GM23338 (cell line): ENCODE data around the gene CXCL1. TPM values are rescaled to one million over a fixed set of nuclear protein-coding genes. Genes with fewer than 3 reads are reported as not detected.

Experiments used
- ATAC-seq: fragments of 200-7000 bp; cut with Tn5 transposase; 3 replicates; pipeline ENCODE4 v1.9.1; 2020
- DNase-seq: peaks from one replicate; pipeline ENCODE4 v3.0.0-alpha.2; 2015; ENCODE audit warnings: low spot score
- H2AFZ ChIP-seq: fragments of 200-600 bp; sonication (generic); 2 replicates; pipeline ENCODE4 v1.8.0; 2016; ENCODE audit warnings: antibody characterized with exemption, mild to moderate bottlenecking, moderate library complexity
- H3F3A ChIP-seq: fragments of 200-600 bp; sonication (generic); replicated peaks from 2 replicates; pipeline ENCODE4 v1.8.0; 2017; ENCODE audit warnings: antibody characterized with exemption, mixed run types, low read depth
- H3K27ac ChIP-seq: fragments of 200-600 bp; sonication (generic); 2 replicates; pipeline ENCODE4 v1.6.1; 2016; ENCODE audit warnings: low read depth
- H3K27me3 ChIP-seq: fragments of 200-600 bp; sonication (generic); 2 replicates; pipeline ENCODE4 v1.8.0; 2016; ENCODE audit warnings: mild to moderate bottlenecking, mixed run types, moderate library complexity; ENCODE audit not compliant: insufficient read depth
- H3K36me3 ChIP-seq: fragments of 200-600 bp; sonication (generic); 2 replicates; pipeline ENCODE4 v1.8.0; 2016; ENCODE audit warnings: mild to moderate bottlenecking; ENCODE audit not compliant: insufficient read depth
- H3K4me1 ChIP-seq: fragments of 200-600 bp; sonication (generic); 2 replicates; pipeline ENCODE4 v1.8.0; 2016; ENCODE audit warnings: mild to moderate bottlenecking, moderate library complexity; ENCODE audit not compliant: insufficient read depth
- H3K4me2 ChIP-seq: fragments of 200-600 bp; sonication (generic); 2 replicates; pipeline ENCODE4 v1.7.1; 2017; ENCODE audit warnings: mixed run types
- H3K4me3 ChIP-seq: fragments of 200-600 bp; sonication (generic); 2 replicates; pipeline ENCODE4 v1.6.1; 2016; ENCODE audit warnings: mixed run types
- H3K79me2 ChIP-seq: fragments of 200-600 bp; sonication (generic); replicated peaks from 2 replicates; pipeline ENCODE4 v1.8.0; 2017; ENCODE audit warnings: mild to moderate bottlenecking; ENCODE audit not compliant: insufficient read depth
- H3K9me2 ChIP-seq: fragments of 200-600 bp; sonication (generic); 2 replicates; pipeline ENCODE4 v1.8.0; 2017; ENCODE audit not compliant: insufficient read depth
- H4K20me1 ChIP-seq: fragments of 200-600 bp; sonication (generic); replicated peaks from 2 replicates; pipeline ENCODE4 v1.8.0; 2017; ENCODE audit warnings: mild to moderate bottlenecking; ENCODE audit not compliant: insufficient read depth
- H3K27ac Mint-ChIP-seq: 2 replicates; pipeline ENCODE4 v1.8.0; 2020; ENCODE audit warnings: inconsistent platforms, mild to moderate bottlenecking, moderate library complexity, mixed read lengths
- H3K27me3 Mint-ChIP-seq: 3 replicates; pipeline ENCODE4 v1.8.0; 2022; ENCODE audit warnings: low read depth, mild to moderate bottlenecking, moderate library complexity, mixed read lengths, inconsistent platforms; ENCODE audit not compliant: insufficient read depth, poor library complexity
- H3K36me3 Mint-ChIP-seq: 3 replicates; pipeline ENCODE4 v1.8.0; 2021; ENCODE audit warnings: low read depth, mild to moderate bottlenecking, inconsistent platforms, moderate library complexity, mixed read lengths
- H3K4me1 Mint-ChIP-seq: 3 replicates; pipeline ENCODE4 v1.8.0; 2020; ENCODE audit warnings: mild to moderate bottlenecking, inconsistent platforms, mixed read lengths
- H3K4me3 Mint-ChIP-seq: 3 replicates; pipeline ENCODE4 v1.8.0; 2021; ENCODE audit warnings: moderate library complexity, mild to moderate bottlenecking, inconsistent platforms, mixed read lengths
- H3K9me3 Mint-ChIP-seq: 3 replicates; pipeline ENCODE4 v1.8.0; 2020; ENCODE audit warnings: moderate library complexity, mild to moderate bottlenecking, inconsistent platforms, mixed read lengths
- CREB1 ChIP-seq: fragments of 250-450 bp; sonication (Bioruptor Pico); IDR thresholded peaks from 2 replicates; pipeline ENCODE4 v1.5.0; 2020; ENCODE audit warnings: low read depth, mild to moderate bottlenecking, moderate library complexity
- CTCF ChIP-seq, 2 experiments: fragments of 200-600 bp in 1 of 2; sonication (generic) in 1 of 2; conservative IDR thresholded peaks; 2 replicates each; pipeline versions ENCODE4 v1.5.1 to v1.6.1; 2016 to 2017; ENCODE audit warnings: antibody characterized with exemption in 2 of 2, low read depth in 2 of 2, mild to moderate bottlenecking in 2 of 2, moderate library complexity in 1 of 2
- EZH2 ChIP-seq: fragments of 200-600 bp; sonication (generic); IDR thresholded peaks from one replicate; pipeline ENCODE4 v1.8.0; 2017; ENCODE audit warnings: antibody characterized with exemption, mild to moderate bottlenecking, low read depth; ENCODE audit not compliant: unreplicated experiment
- EZH2phosphoT487 ChIP-seq: fragments of 200-600 bp; sonication (generic); IDR thresholded peaks from one replicate; pipeline ENCODE4 v1.8.1; 2018; ENCODE audit warnings: antibody characterized with exemption; ENCODE audit not compliant: unreplicated experiment
- JUNB ChIP-seq: IDR thresholded peaks from one replicate; pipeline ENCODE4 v1.6.1; 2016; ENCODE audit warnings: antibody characterized with exemption; ENCODE audit not compliant: unreplicated experiment
- NANOG ChIP-seq: IDR thresholded peaks from 2 replicates; pipeline ENCODE4 v1.6.1; 2016; ENCODE audit warnings: antibody characterized with exemption, borderline replicate concordance
- POLR2AphosphoS5 ChIP-seq: IDR thresholded peaks from 2 replicates; pipeline ENCODE4 v1.6.1; 2016; ENCODE audit warnings: antibody characterized with exemption, low read depth
- REST ChIP-seq: IDR thresholded peaks from one replicate; pipeline ENCODE4 v1.6.1; 2018; ENCODE audit warnings: antibody characterized with exemption; ENCODE audit not compliant: unreplicated experiment
- STAT1 ChIP-seq: IDR thresholded peaks from one replicate; pipeline ENCODE4 v1.6.1; 2016; ENCODE audit warnings: antibody characterized with exemption; ENCODE audit not compliant: unreplicated experiment
- ZNF114 ChIP-seq: fragments of 250-450 bp; sonication (Bioruptor Pico); IDR thresholded peaks from 2 replicates; pipeline ENCODE4 v1.5.0; 2020; ENCODE audit warnings: mild to moderate bottlenecking, moderate library complexity
- ZNF331 ChIP-seq: fragments of 250-450 bp; sonication (Bioruptor Pico); IDR thresholded peaks from 2 replicates; pipeline ENCODE4 v1.5.0; 2020; ENCODE audit warnings: low read depth, mild to moderate bottlenecking, moderate library complexity
- ZNF462 ChIP-seq: fragments of 250-450 bp; sonication (Bioruptor Pico); IDR thresholded peaks from 2 replicates; pipeline ENCODE4 v1.5.0; 2020; ENCODE audit warnings: mild to moderate bottlenecking, moderate library complexity
- polyA plus RNA-seq: library from polyadenylated mRNA; unstranded; fragments of >200 nt; fragmentation: Nextera tagmentation; extraction: Ambion mirVana; gene quantifications from 2 replicates; pipeline ENCODE4 v1.2.1, GENCODE V29; 2016
- total RNA-seq: library from RNA; depleted of rRNA; stranded (reverse); fragments of >200 nt; shearing (Covaris generic); gene quantifications from 2 replicates; pipeline ENCODE4 v1.2.3, GENCODE V29; 2014
- TF ChIP-seq, protein P1 (sequence below): IDR thresholded peaks from 2 replicates; pipeline ENCODE4 v1.6.1; 2016; ENCODE audit warnings: antibody characterized with exemption

The CXCL1 gene
- total and polyA plus RNA-seq, 2 experiments from 2014 or later = 1.6 to 2.5 TPM

DNA sequence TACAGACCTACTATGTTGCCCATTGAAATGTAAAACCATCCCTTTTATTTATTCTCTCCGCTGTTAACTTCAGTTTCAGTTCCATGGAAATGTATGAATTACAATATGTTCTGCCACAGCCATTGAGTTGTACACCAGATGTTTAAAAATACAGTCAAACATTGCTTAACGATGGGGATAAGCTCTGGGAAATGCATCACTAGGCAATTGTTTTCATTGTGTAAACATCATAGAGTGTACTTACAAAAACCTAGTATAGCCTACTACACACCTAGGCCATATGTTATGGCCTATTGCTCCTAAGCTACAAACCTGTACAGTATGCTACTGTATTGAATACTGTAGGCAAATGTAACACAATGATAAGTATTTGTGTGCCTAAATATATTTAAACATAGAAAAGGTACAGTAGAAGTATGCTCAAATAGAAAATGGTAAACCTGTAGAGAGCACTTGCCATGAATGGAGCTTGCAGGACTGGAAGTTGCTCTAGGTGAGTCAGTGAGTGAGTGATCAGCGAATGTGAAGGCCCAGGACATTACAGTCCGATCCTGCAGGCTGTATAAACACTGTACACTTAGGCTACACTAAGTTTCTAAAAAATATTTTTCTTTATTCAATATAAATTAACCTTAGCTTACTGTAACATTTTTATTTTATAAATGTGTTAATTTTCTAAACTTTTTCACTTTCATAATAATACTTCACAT lies 18.8 kb upstream of the CXCL1 start:
- Histone ChIP-seq H3K4me3 (no peak overlapping the region), H4K20me1 (no peaks in the 10 kb centered on the region), H3K36me3 (no peaks in the 10 kb centered on the region), H3K27ac (no peak overlapping the region), H2AFZ (no peak overlapping the region), H3K9me2 (no peaks in the 10 kb centered on the region), H3K27me3 (peaks cover 10% of the 10 kb centered on the region; the same call in 1 of the 2 replicates), H3K4me1 (peaks cover 7% of the 10 kb centered on the region; the same call in 1 of the 2 replicates), H3K4me2 (no peak overlapping the region), H3F3A (no peaks in the 10 kb centered on the region), H3K79me2 (no peaks in the 10 kb centered on the region)
- Mint-ChIP-seq H3K27me3 (peaks cover 4% of the 10 kb centered on the region), H3K4me3 (no peak overlapping the region), H3K27ac (no peak overlapping the region), H3K9me3 (no peaks in the 10 kb centered on the region), H3K4me1 (peaks cover 8% of the 10 kb centered on the region), H3K36me3 (no peaks in the 10 kb centered on the region)
- ATAC-seq = no peak
- TF ChIP-seq NANOG (no peak), POLR2AphosphoS5 (no peak), ZNF331 (CRISPR knock-in tag) (no peak), ZNF114 (no peak), ZNF462 (CRISPR knock-in tag) (no peak), EZH2 (no peak), REST (no peak), CTCF (conservative IDR thresholded peaks at IDR 0.05; ENCODE audit: low read depth in 2 of 2) (no peak), STAT1 (no peak), EZH2phosphoT487 (no peak), CREB1 (no peak), JUNB (no peak)
- TF ChIP-seq, protein P1, sequence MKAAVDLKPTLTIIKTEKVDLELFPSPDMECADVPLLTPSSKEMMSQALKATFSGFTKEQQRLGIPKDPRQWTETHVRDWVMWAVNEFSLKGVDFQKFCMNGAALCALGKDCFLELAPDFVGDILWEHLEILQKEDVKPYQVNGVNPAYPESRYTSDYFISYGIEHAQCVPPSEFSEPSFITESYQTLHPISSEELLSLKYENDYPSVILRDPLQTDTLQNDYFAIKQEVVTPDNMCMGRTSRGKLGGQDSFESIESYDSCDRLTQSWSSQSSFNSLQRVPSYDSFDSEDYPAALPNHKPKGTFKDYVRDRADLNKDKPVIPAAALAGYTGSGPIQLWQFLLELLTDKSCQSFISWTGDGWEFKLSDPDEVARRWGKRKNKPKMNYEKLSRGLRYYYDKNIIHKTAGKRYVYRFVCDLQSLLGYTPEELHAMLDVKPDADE = no peak
- DNase-seq = no peak
